ENCODE results near the gene FAM110C.
"Not testable (repeated sequence)": the region's sequence is repeated elsewhere in the genome, so short reads cannot be mapped to it uniquely, and the experiment has no call there.

- not testable (repeated sequence) for TF ChIP-seq CTCF (IDR thresholded peaks at IDR 0.05; ENCODE audit: control extremely low read depth in 1 of 3, insufficient read depth in 1 of 3, low read depth in 1 of 3, low read length in 3 of 3); SUZ12 (IDR thresholded peaks at IDR 0.05; ENCODE audit: low read length); ATF2 (IDR thresholded peaks at IDR 0.05; ENCODE audit: low read length); JUND (IDR thresholded peaks at IDR 0.05; ENCODE audit: low read length); E2F6 (IDR thresholded peaks at IDR 0.05); ATF3 (IDR thresholded peaks at IDR 0.05; ENCODE audit: insufficient read depth, low read depth, low read length); POLR2A (IDR thresholded peaks at IDR 0.05; ENCODE audit: control extremely low read depth in 1 of 2, low read depth in 2 of 2, low read length in 2 of 2)
Observed at GRCh38 chr2:24591-24990, 21.7 kb downstream of the FAM110C start.
